Measurements from ENCODE around the gene TMEM198.

TMEM198 gene

DNA sequence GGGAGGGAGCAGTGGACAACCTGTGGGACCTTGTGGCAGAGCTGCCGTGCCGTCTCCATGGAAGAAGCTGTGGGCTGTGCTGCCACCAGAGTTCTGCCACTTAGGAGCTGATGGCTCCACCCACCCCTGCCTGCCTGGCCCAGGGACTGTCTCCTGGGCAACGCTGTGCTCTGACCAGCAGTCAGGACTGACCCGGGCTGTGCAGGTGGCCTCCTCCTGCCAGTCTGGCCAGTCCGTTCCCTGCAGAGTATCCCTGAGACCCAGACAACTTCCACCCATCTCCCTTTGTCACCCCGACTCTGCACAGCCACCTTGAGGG is 16.8 kb upstream of the TMEM198 start:
- Histone ChIP-seq H3K4me3 (ENCODE audit: low read length) (no peak overlapping the region), H3K36me3 (ENCODE audit: control insufficient read depth, insufficient read depth, low read length) (no peaks in the 10 kb centered on the region), H3K9me3 (ENCODE audit: control insufficient read depth, insufficient read depth, low read length) (no peaks in the 10 kb centered on the region), H3K27ac (ENCODE audit: low read length) (no peak overlapping the region), H3K4me1 (ENCODE audit: control insufficient read depth, insufficient read depth, low read length) (peaks cover 3% of the 10 kb centered on the region), H3K27me3 (ENCODE audit: control insufficient read depth, insufficient read depth, low read length) (peaks cover 3% of the 10 kb centered on the region; the same call in 1 of the 2 replicates)
- no CpG with 5 or more reads among the region's 6 CpGs for WGBS (ENCODE audit: insufficient coverage, insufficient read length)
- DNase-seq (ENCODE audit: low read depth, low spot score): no peak

DNA sequence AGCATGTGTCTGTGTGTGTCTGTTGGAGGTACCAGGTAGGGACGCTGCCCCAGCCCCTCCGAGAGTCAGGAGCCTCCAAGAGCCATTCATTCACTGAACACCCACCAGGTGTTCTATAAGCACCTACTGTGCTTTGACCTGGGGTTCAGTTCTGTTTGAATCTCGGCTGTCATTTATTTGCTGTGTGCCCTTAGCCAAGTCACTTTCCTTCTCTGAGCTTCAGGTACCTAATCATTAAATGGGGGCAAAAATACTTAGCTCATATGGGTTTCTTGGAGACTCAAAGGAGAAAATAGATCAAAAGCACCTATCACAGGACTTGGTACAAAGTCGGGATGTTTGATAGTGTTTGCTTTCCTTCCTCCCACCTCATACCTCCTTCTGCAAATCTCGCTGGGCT is 16.4 kb upstream of the TMEM198 start:
- Histone ChIP-seq H3K4me3 (ENCODE audit: low read length) (no peak overlapping the region), H3K4me1 (ENCODE audit: control insufficient read depth, insufficient read depth, low read length) (peaks cover 3% of the 10 kb centered on the region; the same call in 1 of the 2 replicates), H3K36me3 (ENCODE audit: control insufficient read depth, insufficient read depth, low read length) (no peaks in the 10 kb centered on the region), H3K27ac (ENCODE audit: low read length) (no peak overlapping the region), H3K9me3 (ENCODE audit: control insufficient read depth, insufficient read depth, low read length) (no peaks in the 10 kb centered on the region), H3K27me3 (ENCODE audit: control insufficient read depth, insufficient read depth, low read length) (peaks cover 3% of the 10 kb centered on the region; the same call in 1 of the 2 replicates)
- WGBS (ENCODE audit: insufficient coverage, insufficient read length): no CpG with 5 or more reads among the region's 5 CpGs
- no peak for DNase-seq (ENCODE audit: low read depth, low spot score)

DNA sequence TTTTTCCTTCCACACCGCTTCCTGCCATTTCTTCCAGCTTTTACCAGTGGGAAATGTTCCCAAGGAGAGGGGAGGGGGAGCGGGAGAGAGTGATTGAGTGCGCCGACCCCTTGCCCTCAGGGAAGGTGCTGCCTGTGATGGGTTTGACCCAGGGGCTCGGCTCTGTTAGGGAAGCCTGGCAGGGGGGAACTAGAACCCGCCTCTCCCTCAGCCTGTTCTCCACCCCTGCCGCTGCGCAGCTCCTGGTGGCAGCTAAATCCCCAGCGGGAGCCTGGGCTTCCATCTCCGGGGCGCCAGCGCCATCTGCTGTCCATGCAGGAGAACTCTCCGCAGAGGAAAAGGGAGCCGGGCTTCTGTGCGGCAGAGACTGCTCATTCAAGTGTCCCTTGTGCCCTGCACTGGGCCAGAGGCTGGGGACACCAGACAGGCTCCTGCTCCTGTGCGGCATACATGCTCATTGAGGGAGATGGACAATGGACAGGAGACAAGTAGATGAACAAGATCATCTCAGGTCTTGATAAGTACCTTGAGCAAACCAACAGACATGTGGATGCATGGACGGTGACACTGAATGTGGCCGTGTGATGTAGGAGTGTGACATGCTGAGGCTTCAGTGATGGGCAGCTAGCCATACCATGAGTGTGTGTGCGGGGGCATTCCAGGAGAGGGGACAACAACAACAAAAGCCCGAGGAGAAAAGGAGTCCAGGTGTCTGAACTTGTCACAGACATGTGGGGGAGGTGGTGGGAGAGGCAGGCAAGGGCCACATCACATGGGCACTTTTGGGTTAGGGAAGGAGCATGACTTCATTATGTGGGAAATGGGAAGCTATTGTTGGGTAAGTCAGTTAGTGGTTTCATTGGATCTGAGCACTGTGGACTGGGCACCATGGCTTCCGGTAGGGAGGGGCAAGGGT is 13.5 kb upstream of the TMEM198 start:
- Histone ChIP-seq H3K36me3 (ENCODE audit: control insufficient read depth, insufficient read depth, low read length) (no peaks in the 10 kb centered on the region), H3K27ac (ENCODE audit: low read length) (no peak overlapping the region), H3K27me3 (ENCODE audit: control insufficient read depth, insufficient read depth, low read length) (peaks cover 3% of the 10 kb centered on the region; the same call in 1 of the 2 replicates), H3K9me3 (ENCODE audit: control insufficient read depth, insufficient read depth, low read length) (no peaks in the 10 kb centered on the region), H3K4me1 (ENCODE audit: control insufficient read depth, insufficient read depth, low read length) (peaks cover 3% of the 10 kb centered on the region; the same call in 1 of the 2 replicates), H3K4me3 (ENCODE audit: low read length) (peak overlapping the region; percentile 12; the same call in 1 of the 2 replicates)
- no peak for DNase-seq (ENCODE audit: low read depth, low spot score)
- WGBS (ENCODE audit: insufficient coverage, insufficient read length): no CpG with 5 or more reads among the region's 21 CpGs

DNA sequence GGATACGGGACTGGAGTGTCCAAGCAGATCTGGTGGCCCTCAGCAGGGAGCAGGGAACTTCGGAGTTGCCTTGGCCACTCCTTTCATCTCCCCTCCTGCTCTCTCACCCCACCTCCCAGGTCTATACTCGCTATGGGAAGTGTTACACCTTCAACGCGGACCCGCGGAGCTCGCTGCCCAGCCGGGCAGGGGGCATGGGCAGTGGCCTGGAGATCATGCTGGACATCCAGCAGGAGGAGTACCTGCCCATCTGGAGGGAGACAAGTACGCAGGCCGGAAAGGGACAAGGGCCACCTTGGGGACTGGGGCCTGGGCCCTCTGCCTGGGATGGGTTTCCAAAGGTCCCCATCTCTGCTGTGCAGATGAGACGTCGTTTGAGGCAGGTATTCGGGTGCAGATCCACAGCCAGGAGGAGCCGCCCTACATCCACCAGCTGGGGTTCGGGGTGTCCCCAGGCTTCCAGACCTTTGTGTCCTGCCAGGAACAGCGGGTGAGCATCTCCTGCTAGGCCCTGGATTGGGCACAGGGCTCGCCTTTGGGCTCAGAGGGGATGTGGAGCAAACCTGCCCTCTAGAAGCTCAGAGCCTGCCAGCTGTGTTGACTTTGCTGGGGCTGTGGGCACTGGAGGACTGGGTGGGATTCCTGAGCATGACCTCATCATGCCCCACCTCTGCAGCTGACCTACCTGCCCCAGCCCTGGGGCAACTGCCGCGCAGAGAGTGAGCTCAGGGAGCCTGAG is 12.0 kb upstream of the TMEM198 start:
- no peak overlapping the region for H3K27ac ChIP-seq (ENCODE audit: low read length)
- H3K27me3 ChIP-seq (ENCODE audit: control insufficient read depth, insufficient read depth, low read length): peaks cover 3% of the 10 kb centered on the region; the same call in 1 of the 2 replicates
- no peaks in the 10 kb centered on the region for H3K9me3 ChIP-seq (ENCODE audit: control insufficient read depth, insufficient read depth, low read length)
- DNase-seq (ENCODE audit: low read depth, low spot score): no peak
- WGBS (ENCODE audit: insufficient coverage, insufficient read length): no CpG with 5 or more reads among the region's 20 CpGs
- H3K36me3 ChIP-seq (ENCODE audit: control insufficient read depth, insufficient read depth, low read length): no peaks in the 10 kb centered on the region
- no peak overlapping the region for H3K4me3 ChIP-seq (ENCODE audit: low read length)
- H3K4me1 ChIP-seq (ENCODE audit: control insufficient read depth, insufficient read depth, low read length): peaks cover 3% of the 10 kb centered on the region; the same call in 1 of the 2 replicates

DNA sequence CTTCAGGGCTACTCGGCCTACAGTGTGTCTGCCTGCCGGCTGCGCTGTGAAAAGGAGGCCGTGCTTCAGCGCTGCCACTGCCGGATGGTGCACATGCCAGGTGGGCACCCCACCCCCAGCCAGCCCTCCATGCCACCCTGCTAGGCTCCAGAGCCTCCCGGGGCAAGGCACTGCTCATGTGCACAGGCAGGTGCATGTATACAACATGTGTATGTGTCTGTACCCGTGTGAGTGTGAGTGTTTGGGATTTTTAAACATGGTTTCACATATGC is 11.5 kb upstream of the TMEM198 start:
- H3K9me3 ChIP-seq (ENCODE audit: control insufficient read depth, insufficient read depth, low read length): no peaks in the 10 kb centered on the region
- H3K27ac ChIP-seq (ENCODE audit: low read length): no peak overlapping the region
- H3K4me1 ChIP-seq (ENCODE audit: control insufficient read depth, insufficient read depth, low read length): peaks cover 4% of the 10 kb centered on the region; the same call in 1 of the 2 replicates
- no peaks in the 10 kb centered on the region for H3K36me3 ChIP-seq (ENCODE audit: control insufficient read depth, insufficient read depth, low read length)
- H3K4me3 ChIP-seq (ENCODE audit: low read length): no peak overlapping the region
- peaks cover 3% of the 10 kb centered on the region; the same call in 1 of the 2 replicates for H3K27me3 ChIP-seq (ENCODE audit: control insufficient read depth, insufficient read depth, low read length)
- WGBS (ENCODE audit: insufficient coverage, insufficient read length): no CpG with 5 or more reads among the region's 8 CpGs
- DNase-seq (ENCODE audit: low read depth, low spot score): no peak

DNA sequence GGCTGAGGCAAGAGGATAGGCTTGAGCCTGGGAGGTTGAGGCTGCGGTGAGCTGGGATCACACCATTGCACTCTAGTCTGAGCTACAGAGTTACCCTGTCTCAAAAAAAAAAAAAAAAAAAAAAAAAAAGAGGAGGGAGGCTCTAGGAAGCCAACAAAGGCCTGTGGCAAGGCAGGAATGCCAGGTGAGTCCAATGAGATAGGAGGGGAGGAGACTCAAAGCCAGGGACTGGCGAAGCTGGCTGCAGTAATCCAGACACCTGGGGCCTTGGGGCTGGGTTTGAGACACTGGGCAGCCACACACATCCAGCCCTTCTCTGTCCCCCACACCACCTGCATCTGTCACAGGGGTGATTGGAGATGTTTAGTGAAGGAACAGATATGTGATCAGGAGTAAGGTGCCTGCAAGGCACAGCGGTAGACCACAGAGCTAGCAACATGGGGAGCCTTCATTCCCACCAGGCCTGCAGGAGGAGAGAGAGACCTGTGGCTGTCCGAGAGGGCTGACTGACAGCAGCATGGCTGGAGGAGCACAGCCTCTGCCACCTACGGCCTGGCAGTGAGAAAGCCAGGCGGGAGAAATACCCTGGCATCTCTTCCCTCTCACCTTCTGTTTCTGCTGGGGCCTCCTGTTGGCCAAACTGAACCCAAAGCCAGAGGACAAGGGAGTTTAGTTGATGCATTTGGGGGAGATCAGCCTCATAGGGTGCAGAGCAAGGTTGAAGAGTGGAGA is 9.7 kb upstream of the TMEM198 start:
- H3K27ac ChIP-seq (ENCODE audit: low read length): no peak overlapping the region
- peaks cover under 1% of the 10 kb centered on the region; the same call in 1 of the 2 replicates for H3K36me3 ChIP-seq (ENCODE audit: control insufficient read depth, insufficient read depth, low read length)
- DNase-seq (ENCODE audit: low read depth, low spot score): no peak
- no CpG with 5 or more reads among the region's 6 CpGs for WGBS (ENCODE audit: insufficient coverage, insufficient read length)
- H3K9me3 ChIP-seq (ENCODE audit: control insufficient read depth, insufficient read depth, low read length): no peaks in the 10 kb centered on the region
- peaks cover 3% of the 10 kb centered on the region; the same call in 1 of the 2 replicates for H3K27me3 ChIP-seq (ENCODE audit: control insufficient read depth, insufficient read depth, low read length)
- H3K4me3 ChIP-seq (ENCODE audit: low read length): no peak overlapping the region
- peaks cover 11% of the 10 kb centered on the region; the same call in 1 of the 2 replicates for H3K4me1 ChIP-seq (ENCODE audit: control insufficient read depth, insufficient read depth, low read length)

DNA sequence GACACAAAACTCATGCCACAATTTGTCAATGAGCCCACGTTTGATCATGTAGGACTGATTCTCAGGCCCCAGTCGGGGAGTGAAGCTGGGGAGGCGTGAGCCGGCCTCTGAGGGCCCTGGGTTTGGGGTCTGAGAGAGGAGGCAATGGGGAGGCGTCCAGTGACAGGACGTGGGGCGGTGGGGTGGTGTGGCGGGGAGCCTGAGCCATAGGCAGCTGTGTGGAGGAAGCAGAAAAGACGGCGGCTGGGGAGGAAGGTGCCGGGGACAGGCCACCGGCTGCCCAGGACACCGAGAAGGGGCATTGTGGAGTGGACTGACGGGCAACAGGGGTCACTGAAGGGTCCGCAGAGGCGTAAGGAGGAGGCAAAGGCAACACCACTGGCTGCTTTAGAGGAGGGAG is 7.4 kb upstream of the TMEM198 start:
- no peak for DNase-seq (ENCODE audit: low read depth, low spot score)
- Histone ChIP-seq H3K27ac (ENCODE audit: low read length) (no peak overlapping the region), H3K4me3 (ENCODE audit: low read length) (no peak overlapping the region), H3K4me1 (ENCODE audit: control insufficient read depth, insufficient read depth, low read length) (peaks cover 8% of the 10 kb centered on the region; the same call in 1 of the 2 replicates), H3K36me3 (ENCODE audit: control insufficient read depth, insufficient read depth, low read length) (peaks cover 15% of the 10 kb centered on the region), H3K27me3 (ENCODE audit: control insufficient read depth, insufficient read depth, low read length) (no peaks in the 10 kb centered on the region), H3K9me3 (ENCODE audit: control insufficient read depth, insufficient read depth, low read length) (no peaks in the 10 kb centered on the region)
- no CpG with 5 or more reads among the region's 16 CpGs for WGBS (ENCODE audit: insufficient coverage, insufficient read length)

DNA sequence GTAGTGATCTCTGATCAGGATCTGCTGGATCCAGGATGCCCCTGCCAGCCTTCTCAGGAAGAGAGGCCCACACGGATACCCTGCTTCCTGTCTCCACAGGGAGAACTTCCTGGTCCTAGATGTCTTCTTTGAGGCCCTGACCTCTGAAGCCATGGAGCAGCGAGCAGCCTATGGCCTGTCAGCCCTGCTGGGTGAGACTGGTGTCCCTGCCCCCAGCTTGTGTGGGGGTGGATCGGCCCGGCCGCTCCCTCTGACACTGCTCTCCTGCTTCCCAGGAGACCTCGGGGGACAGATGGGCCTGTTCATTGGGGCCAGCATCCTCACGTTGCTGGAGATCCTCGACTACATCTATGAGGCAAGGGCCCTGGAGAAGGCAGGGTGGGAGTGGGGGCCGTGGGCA is 6.9 kb upstream of the TMEM198 start:
- WGBS (ENCODE audit: insufficient coverage, insufficient read length): no CpG with 5 or more reads among the region's 9 CpGs
- no peaks in the 10 kb centered on the region for H3K27me3 ChIP-seq (ENCODE audit: control insufficient read depth, insufficient read depth, low read length)
- H3K9me3 ChIP-seq (ENCODE audit: control insufficient read depth, insufficient read depth, low read length): no peaks in the 10 kb centered on the region
- peaks cover 15% of the 10 kb centered on the region for H3K36me3 ChIP-seq (ENCODE audit: control insufficient read depth, insufficient read depth, low read length)
- no peak overlapping the region for H3K4me3 ChIP-seq (ENCODE audit: low read length)
- DNase-seq (ENCODE audit: low read depth, low spot score): no peak
- peaks cover 9% of the 10 kb centered on the region; the same call in 1 of the 2 replicates for H3K4me1 ChIP-seq (ENCODE audit: control insufficient read depth, insufficient read depth, low read length)
- H3K27ac ChIP-seq (ENCODE audit: low read length): no peak overlapping the region

DNA sequence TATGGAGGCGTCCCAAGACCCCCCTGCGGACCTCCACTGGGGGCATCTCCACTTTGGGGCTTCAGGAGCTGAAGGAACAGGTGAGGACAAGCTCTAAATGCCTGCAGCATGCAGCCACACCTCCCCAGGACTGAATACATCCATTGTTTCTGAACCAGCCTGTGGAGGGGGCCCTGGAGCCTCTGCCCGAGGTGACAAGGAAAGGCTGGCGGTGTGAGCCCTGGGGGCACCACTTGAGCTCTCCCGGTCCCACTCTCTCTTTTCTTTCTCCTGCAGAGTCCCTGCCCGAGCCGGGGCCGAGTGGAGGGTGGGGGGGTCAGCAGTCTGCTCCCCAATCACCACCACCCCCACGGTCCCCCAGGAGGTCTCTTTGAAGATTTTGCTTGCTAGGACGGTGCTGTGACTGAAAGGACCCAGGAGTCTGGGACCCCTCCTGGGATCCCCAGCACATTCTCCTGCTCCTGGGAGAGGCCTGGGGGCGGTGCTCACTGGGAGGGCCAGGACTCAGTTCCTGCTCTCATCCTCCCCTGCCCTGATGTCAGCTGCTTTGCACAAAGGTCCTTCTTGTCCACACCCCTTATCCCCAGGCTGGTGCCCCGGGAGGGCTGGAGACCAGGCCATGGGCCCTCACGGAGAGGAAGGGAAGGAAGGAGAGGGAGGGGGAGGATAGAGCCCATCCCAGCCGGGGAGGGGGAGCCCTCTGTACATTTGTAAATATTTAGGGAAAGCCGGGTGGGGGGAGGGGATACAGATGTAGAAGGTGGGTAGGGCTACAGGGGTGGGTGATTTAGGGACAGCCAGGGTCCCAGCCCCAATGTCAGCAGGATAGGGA is 6.0 kb upstream of the TMEM198 start:
- no peak for DNase-seq (ENCODE audit: low read depth, low spot score)
- H3K27ac ChIP-seq (ENCODE audit: low read length): no peak overlapping the region
- H3K36me3 ChIP-seq (ENCODE audit: control insufficient read depth, insufficient read depth, low read length): peaks cover 15% of the 10 kb centered on the region

More for the DNA sequence above, 6.0 kb upstream of the TMEM198 start:
- Histone ChIP-seq H3K4me1 (ENCODE audit: control insufficient read depth, insufficient read depth, low read length) (peaks cover 9% of the 10 kb centered on the region; the same call in 1 of the 2 replicates), H3K9me3 (ENCODE audit: control insufficient read depth, insufficient read depth, low read length) (no peaks in the 10 kb centered on the region), H3K27me3 (ENCODE audit: control insufficient read depth, insufficient read depth, low read length) (no peaks in the 10 kb centered on the region), H3K4me3 (ENCODE audit: low read length) (no peak overlapping the region)
- WGBS (ENCODE audit: insufficient coverage, insufficient read length): no CpG with 5 or more reads among the region's 15 CpGs

All from iPS DF 6.9 (cell line).